GF-D8 (cell line): ENCODE measurements around the gene CTNND2.
"Not testable (repeated sequence)": the region's sequence is repeated elsewhere in the genome, so short reads cannot be mapped to it uniquely, and the experiment has no call there.

Source experiments
- DNase-seq: peaks from one replicate; lab custom pipeline; 2025; lab: John Stamatoyannopoulos, UW

Gene CTNND2

DNA sequence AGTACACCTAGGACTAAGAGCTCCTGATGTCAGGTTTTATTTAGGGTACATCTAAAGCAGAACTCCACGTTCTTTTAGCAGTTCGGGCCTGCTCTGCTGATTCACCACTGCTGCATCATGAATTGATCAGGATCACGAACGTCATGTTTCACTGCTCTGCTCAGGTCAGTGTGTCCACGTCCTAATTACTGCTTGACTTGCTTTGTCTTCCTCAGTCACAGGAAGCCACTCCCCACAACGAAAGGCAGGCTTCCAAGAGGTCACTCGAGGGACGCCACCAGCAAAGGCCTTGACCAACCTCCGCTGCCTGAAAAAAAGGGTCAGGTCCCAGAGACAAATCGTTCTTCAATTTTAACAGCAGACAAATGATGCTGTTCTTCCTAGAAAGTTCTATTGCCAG lies 40.3 kb downstream of the CTNND2 start:
- no peak for DNase-seq

DNA sequence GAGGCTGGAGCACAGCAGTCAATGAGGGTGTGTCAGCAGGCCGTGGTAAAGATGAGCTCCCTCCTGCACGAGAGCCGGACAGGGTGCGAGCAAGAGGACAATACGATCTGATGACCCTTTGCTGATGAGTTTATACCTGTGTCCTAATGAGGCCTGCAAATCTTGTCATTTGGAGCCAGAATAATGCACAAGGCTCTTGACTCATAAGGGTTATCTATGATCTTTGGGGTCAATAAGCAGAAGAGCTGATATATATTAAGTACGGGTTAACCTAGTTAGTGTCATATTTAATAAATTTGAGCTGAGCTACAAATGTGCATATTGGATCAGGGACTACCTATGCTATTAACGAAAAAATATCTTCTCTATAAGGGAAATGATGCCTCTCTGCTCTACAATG lies 46.9 kb downstream of the CTNND2 start:
- DNase-seq = no peak

DNA sequence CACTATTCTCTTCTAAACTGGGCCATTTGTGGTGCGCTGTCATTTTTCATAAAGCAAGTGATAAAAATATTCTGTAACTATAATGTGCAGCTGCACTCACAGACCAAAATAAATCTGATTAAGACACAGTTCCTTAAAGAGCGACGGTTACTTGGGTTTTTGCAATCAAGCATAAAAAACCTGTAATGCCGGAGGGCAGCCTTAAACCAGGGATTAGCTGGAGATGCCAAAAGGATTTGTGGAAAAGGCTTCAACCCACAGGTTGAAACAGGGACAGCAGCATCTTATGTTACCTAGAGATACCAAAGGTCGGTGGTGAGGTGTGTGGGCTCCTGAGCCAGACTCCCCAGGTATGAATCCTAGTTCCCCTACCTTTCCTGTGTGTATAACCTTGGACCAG lies 49.3 kb downstream of the CTNND2 start:
- DNase-seq = no peak

DNA sequence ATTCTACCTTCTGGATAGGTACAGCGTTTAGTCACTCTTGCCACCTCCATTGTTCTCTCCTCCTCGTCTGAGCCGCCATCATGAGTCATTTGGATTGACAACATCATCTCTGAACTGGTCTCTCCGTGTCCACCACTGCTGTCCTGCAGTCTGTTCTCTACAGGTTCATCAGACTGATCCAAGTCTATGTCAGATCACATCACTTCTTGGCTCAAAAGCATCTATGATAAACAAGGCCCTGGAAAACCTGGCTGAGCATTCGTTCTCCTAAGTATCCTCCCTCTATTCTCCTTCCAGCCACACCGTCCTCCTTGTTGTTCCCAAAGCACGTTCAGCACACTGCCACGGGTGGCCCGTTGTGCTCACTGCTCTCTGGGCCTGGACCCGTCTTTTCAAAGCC lies 50.5 kb downstream of the CTNND2 start:
- no peak for DNase-seq

DNA sequence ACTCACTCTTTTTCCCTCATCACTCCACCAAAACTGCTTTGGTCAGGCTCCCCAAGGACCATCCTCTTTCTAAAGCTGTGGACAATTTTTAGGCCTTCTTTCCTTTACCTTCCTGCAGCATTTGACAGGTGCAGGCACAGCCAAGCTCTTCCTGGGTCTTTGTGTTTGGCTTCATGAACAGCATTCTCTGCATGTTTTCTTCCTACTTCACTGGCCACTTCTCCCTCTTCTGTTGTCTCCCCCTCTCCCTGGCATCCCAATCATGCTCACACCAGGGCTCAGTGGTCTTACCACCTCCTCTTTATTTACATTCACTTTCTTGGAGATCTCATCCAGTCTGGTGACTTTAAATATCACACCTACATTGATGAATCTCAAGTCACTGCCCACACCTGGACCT lies 51.1 kb downstream of the CTNND2 start:
- no peak for DNase-seq

DNA sequence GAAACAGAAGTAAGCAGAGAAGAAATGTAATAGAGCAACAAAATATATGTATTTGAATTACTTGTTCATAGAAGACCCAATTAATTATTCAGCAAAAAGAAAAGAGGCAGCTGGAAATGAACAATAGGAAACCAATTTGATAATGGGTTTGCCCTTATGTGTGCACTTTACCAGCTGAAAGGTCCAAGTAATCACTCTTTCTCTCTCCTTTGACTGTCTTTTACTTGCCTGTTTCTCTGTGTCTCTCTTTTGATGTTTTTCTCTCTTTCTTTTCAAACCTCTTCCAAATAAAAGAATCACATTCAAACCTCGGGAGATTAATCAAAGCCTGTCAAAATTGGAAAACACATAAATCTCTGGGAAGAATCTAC lies 51.5 kb downstream of the CTNND2 start:
- no peak for DNase-seq

DNA sequence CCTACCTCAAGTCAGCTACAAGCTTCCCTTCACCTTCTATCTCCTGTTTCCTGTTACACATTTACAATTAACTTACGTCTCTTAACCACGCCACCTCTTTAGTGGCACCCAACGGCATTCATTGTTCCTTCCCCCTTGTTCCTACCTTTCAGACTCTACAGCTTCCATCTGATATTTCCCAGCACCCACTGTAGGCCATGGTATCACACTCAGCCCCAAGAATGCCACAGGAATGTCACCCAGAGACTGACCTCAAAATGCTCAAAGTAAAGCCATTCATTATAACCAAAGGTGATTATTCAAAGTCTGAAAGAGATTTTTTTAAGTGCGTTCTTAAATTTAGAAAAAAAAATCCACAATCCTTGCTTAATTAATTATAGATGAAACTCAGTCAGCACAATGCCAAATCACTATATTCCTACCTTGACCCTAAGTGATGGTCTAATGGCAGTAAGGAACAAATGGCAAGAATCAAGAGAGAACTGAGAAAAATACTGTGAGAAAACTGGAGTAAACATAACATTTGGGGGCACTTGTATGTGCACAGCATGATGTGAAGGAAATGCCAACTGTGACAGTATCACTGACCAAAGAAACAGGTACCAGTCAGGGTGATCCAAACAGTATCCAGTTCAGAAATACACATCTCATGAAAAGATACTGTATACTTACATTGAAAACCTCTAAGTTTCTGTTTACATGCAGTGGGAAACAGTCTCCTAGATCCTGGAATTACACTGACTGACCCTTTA lies 52.1 kb downstream of the CTNND2 start:
- DNase-seq = no peak

DNA sequence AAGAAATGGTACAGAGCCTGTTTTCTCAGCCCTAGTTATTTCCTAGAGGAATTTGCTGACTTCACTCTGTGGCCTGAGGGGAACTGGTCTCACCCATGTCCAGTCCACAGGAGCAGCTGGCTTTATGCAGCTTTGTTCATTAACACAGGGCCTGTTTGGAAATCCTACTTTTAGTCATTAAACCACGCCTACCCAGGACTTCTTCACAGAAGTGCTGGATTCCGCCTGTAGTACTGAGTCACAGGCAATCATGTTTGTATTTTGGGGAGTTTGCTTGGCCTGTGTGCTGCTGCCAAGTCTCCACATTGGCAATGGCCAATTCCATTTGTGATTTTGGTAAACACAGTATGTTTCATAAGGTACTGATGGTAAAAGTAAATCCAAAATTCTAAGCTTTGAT lies 52.8 kb downstream of the CTNND2 start:
- DNase-seq = no peak

DNA sequence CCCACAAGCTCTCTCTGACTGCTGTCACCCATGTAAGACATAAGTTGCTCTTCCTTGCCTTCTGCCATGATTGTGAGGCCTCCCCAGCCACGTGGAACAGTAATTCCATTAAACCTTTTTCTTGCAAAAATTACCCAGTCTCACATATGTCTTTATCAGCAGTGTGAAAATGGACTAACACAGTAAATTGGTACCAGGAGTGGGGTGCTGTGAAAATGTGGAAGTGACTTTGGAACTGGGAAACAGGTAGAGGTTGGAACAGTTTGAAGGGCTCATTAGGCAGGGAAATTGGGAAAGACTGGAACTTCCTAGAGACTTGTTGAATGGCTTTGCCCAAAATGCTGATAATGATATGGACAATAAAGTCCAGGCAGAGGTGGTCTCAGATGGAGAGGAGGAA lies 75.7 kb downstream of the CTNND2 start:
- not testable (repeated sequence) for DNase-seq

DNA sequence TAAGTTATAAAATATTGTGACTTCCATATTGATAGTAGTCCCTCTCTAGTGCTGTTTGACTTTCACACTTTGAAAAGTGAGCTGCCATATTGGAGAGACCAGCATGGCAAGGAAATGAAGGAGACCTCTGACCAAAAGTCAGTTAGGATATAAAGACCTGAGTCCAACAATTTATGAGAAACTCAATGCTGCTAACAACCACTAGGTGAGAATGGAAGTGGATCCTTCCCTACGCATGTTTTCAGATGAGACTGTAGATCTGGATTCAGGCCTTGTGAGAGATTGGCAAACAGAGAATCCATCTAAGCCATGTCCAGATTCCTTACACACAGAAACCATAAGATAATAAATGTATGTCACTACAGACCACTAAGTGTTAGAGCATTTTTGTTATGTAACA lies 81.6 kb downstream of the CTNND2 start:
- DNase-seq = no peak

DNA sequence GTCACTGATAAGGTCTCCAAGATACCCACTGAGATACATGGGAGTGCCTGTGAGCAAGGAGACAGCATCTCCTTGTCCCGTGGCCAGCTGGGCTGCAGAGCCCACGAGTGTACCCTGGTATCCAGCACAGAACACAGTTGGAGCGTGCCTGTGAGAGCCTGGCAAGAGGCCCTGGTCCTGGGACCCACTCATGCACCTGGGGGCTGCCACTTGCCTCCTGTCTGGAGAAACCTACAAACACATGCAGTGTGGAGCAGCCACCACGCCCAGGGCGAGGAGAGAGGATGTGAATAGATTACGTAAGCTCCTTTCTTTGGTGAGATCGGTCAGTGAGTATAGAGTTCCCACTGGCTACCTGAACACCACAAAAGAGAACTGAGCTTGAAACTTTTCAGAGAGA lies 88.3 kb downstream of the CTNND2 start:
- no peak for DNase-seq

DNA sequence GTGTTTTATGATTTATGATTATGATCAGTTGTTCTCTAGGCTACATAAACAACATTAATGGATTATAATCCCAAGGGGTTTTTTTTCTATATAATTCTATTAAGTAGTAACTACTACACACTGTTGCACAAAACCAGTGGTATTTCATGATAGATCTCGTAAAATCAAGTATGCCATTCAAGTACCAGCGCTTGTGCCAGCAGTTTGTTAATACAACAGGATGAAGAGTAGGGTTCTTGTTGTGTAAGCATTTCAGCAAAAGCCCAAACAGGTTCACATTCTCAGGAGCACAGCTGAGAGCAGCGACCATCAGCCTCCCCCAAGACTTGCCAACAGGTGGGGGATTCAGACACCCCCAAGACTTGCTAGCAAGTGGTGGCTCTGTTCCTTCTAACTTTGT lies 88.8 kb downstream of the CTNND2 start:
- DNase-seq = no peak

DNA sequence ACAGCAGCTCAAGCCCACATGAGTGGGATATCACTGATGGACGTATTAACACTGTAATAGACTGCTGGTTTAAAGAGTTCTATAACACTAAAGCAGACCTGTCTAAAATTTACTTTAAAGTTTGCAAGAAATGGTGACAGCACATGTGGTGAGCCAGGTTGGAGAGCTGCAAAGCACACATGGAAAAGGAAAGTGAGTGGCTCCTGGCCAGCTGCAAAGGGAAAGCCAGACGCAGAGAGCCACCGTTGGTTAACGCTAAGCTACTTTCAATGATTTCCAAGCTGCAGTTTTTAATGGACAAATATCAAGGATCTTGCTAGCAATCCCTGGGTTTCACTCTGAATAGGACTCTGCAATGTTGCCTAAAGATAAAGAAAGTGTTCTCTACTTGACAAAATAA lies 89.9 kb downstream of the CTNND2 start:
- DNase-seq = no peak

DNA sequence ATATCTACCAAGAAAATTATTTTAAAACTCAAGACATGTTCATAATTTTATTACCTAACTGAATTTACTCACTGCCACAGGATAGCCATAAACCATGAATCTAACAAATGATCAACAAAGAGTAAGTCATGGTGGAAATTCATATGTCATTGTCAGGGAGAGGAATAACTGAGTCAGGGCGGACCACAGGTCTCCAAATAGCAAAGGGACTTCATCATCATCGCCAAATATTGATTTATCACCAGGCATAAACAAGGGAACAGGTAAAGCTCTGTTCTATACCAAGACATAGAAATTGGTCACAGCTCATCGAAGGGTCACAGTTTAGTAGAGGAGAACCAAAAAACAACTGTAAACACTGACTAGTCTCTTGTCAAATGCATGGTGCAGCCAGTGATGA lies 94.8 kb downstream of the CTNND2 start:
- no peak for DNase-seq

DNA sequence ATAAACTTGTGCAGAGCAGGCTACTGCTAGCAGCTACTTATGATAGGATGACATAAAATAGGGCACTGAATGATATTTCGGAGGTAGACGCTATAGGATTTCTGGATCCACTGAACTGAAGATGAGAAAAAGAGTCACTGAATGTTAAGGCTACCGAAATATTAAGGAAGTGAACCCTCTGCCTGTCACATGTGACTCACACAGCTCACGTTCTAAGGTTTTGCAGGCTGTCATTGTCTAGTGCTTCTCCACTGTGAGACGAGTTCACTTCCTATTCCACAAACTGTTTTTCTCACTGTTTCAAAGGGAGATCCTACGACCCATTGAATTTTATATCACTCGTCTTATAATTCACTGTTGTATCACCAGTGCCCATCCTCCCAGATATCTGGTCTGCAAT lies 100.8 kb downstream of the CTNND2 start:
- no peak for DNase-seq

DNA sequence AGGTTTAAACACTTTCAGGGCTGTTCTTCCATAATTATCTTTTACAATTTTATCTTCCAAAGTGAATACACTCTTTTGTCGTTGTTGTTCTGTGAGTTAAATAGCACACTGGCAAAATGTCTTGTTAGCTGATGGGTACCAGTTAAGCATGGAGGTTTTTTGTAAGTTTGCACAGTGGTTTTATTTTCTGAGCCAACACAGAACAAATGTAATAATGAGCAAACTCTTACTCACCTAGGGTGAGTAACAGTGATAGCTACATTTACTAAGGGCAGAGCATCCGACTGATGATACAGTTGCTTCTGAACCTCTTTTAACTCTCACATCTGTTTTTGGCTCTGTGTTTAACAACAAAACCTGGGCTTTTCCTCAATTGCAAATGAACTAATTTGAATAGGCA lies 103.2 kb downstream of the CTNND2 start:
- DNase-seq = no peak

DNA sequence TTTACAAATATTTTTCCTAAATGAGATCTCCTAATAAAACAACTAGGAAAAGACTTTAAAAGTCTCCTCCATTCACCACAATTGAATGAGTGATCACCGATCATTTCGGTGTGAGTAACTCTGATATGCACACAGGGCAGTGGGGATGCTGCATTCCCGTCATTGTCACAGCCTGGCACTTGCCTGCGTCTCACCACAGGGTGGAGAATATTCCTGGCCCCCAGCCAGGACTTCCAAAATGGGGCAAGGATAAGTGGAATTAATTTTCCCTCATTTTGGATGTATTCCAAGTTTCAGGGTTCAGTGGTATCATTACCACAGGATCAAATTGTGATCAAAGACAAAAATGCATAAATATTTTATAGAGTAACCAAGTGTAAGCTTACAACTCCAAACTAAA lies 107.1 kb downstream of the CTNND2 start:
- no peak for DNase-seq

DNA sequence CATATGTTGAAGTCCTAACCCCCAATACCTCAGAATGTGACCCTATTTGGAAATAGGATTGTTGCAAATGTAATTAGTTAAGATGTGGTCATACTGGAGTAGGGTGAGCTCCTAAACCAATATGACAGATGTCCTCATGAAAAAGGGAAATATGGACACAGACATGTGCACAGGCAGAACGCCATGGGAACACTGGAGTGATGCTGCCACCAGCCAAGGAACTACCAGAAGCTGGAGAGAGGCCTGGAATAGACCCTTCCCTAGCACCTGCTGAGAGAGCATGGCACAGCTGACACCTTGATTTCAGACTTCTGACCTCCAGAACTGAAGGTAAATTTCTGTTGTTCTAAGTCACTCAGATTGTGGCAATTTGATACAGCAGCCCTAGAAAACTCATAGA lies 110.8 kb downstream of the CTNND2 start:
- no peak for DNase-seq

DNA sequence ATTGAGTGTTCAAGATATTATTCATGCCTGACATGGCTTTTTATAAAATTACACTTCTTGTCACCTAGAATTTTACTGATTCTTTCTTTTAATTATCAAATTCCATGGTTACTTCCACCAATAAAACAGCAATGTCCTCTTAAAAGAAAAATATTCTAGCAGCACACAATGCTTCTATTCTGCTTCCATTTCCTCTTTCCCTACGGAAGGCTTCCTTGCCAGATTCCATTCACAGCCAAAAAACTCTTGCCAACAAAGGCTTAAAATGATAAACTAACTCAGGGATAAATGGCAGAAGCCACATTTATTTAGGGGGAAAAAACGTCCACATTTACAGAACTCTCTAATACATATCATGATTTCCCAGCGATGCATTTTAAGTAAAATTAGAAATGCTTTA lies 111.6 kb downstream of the CTNND2 start:
- DNase-seq = no peak

DNA sequence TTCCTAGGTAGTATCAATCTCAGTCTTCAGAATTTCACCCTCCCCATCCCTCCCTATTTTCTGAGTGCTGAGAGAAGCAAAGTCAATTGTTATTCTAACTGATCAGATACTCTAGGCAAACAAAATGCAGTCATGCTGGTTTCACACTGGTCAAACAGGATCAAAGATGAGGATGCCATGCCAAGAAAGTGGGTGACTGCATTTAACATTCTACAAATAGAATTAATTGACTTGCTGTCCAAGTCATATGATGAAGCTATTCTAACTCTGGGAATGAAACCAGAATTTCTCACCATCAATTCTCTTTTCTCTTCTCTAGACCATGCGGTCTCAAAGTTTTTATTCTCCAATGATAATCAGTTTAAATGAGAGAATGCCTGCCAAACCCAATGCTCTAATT lies 112.5 kb downstream of the CTNND2 start:
- DNase-seq = no peak

DNA sequence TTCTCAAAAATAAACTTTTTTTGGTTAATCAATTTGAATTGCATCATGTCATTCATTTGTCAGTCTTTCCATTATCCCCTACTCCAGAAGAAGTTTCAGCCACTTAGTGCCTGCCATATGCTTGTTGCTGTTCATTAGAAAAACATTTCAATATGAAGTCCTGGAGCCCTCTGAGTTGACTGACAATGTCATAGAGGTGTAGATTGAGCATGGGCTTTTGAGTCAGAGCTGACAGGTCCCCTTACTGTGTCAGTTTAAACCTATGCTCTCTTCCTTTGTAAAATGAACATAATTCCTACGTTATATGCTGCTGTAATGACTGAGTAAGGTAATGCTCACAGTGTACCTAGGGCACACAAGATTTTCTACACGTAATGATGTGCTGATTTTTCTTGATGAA lies 114.0 kb downstream of the CTNND2 start:
- no peak for DNase-seq

DNA sequence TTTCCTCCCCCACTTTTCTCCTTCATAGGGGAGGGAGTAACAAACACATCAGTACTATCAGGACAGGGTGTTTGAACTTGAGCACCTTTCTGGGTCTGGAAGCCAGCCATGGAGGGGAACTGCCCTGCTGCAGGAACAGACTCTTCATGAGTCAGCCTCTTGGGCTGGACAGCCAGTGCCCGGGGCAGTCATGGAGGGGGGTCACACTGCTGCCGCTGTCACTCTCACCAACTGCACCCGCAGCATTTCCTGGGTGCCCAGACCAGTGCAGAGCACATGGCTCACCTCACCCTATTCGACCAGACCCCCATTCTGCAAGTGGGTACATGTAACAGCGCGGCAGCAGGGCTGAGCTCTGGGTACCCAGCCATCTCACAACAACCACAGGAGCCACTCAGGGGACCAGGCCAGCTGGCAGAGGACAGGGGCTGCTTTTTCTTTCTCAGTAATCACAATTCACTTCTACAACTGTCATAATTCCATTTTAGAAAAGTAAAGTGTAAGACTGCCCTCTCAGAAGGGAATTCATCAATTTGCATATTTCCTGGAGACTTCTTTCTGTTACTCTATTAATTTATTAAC lies 118.4 kb downstream of the CTNND2 start:
- DNase-seq = no peak

DNA sequence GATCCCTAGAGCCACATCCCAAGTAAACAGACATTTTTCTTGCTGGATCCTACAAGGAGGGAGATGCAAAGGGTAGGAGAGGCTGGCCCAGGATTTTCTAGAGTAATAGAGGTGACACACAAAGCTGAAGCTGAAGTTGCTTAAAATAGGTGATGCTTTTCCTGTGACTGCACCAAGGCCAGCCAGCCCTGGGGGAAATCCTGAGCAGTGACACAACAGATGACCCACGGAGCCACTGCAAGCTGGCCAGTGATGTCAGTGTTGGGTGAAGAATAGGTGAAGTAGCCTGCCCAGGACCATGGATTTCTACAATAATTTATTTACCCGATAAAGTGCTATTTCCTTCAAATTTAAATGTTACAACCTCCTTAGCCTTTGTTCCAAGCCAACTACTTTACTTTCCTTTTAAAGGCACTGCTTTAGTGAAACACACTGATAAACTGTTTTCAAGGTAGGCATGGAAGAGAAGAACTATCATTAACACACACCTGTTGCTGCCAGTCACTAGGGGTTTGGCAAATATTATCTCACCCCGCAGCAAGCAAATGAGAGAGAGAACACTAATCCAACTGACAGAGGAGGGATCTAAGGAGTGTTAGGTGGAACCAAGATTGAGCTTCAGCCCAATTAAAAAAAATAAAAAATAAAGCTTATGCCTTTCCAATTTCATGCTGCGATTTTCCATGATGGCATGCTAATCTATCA lies 123.5 kb downstream of the CTNND2 start:
- DNase-seq = no peak

DNA sequence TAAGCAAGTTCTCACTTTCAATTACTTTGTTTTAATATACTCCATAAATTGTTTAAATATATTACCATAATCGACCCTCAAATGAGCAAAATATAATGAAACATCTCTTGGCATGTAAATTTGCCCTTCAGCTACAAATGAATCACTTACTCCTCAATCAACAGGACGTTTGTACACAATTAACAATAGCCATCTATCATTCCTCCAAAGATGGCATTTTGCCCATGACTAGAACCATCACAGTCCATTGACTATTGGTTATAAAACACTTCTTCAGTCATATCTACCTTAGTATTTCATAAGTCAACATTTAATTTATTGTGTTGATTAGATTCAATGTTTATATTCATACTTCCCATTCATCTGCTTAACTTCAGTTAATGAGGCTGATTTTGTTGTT lies 127.2 kb downstream of the CTNND2 start:
- no peak for DNase-seq
